ENCODE data around the gene PPP1R13B.
"Not testable (repeated sequence)": the region's sequence is repeated elsewhere in the genome, so short reads cannot be mapped to it uniquely, and the experiment has no call there.

DNA sequence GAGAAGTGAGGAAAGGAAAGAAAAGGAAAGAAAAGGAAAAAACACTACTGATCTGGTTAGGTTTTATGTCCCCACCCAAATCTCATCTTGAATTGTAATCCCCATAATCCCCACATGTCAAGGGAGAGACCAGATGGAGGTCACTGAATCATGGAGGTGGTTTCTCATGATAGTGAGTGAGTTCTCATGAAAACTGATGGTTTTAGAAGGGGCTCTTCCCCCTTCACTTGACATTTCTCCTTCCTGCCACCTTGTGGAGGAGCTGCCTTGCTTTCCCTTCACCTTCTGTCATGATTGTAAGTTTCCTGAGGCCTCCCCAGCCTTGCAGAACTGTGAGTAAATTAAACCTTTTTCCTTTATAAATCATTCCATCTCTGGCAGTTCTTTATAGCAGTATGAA is 54.2 kb downstream of the PPP1R13B start:
- TF ChIP-seq, protein P1, sequence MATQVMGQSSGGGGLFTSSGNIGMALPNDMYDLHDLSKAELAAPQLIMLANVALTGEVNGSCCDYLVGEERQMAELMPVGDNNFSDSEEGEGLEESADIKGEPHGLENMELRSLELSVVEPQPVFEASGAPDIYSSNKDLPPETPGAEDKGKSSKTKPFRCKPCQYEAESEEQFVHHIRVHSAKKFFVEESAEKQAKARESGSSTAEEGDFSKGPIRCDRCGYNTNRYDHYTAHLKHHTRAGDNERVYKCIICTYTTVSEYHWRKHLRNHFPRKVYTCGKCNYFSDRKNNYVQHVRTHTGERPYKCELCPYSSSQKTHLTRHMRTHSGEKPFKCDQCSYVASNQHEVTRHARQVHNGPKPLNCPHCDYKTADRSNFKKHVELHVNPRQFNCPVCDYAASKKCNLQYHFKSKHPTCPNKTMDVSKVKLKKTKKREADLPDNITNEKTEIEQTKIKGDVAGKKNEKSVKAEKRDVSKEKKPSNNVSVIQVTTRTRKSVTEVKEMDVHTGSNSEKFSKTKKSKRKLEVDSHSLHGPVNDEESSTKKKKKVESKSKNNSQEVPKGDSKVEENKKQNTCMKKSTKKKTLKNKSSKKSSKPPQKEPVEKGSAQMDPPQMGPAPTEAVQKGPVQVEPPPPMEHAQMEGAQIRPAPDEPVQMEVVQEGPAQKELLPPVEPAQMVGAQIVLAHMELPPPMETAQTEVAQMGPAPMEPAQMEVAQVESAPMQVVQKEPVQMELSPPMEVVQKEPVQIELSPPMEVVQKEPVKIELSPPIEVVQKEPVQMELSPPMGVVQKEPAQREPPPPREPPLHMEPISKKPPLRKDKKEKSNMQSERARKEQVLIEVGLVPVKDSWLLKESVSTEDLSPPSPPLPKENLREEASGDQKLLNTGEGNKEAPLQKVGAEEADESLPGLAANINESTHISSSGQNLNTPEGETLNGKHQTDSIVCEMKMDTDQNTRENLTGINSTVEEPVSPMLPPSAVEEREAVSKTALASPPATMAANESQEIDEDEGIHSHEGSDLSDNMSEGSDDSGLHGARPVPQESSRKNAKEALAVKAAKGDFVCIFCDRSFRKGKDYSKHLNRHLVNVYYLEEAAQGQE (IDR thresholded peaks at IDR 0.05; ENCODE audit: insufficient read depth in 1 of 2, low read depth in 2 of 2, low read length in 1 of 2), result not testable (repeated sequence)
- TF ChIP-seq, protein P2, sequence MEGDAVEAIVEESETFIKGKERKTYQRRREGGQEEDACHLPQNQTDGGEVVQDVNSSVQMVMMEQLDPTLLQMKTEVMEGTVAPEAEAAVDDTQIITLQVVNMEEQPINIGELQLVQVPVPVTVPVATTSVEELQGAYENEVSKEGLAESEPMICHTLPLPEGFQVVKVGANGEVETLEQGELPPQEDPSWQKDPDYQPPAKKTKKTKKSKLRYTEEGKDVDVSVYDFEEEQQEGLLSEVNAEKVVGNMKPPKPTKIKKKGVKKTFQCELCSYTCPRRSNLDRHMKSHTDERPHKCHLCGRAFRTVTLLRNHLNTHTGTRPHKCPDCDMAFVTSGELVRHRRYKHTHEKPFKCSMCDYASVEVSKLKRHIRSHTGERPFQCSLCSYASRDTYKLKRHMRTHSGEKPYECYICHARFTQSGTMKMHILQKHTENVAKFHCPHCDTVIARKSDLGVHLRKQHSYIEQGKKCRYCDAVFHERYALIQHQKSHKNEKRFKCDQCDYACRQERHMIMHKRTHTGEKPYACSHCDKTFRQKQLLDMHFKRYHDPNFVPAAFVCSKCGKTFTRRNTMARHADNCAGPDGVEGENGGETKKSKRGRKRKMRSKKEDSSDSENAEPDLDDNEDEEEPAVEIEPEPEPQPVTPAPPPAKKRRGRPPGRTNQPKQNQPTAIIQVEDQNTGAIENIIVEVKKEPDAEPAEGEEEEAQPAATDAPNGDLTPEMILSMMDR (IDR thresholded peaks at IDR 0.05), result not testable (repeated sequence)
- not testable (repeated sequence) for TF ChIP-seq POLR2AphosphoS5 (IDR thresholded peaks at IDR 0.05; ENCODE audit: low read depth, low read length)
